Mesenchymal stem cell (in vitro differentiated cells and primary cell): Measurements from ENCODE around the gene ACTL6A.

Experiments used
- DNase-seq: peaks from one replicate; pipeline ENCODE4 v3.0.0-alpha.2; 2013
- H2AFZ ChIP-seq: one replicate; pipeline ENCODE4 v1.6.1; 2013; ENCODE audit warnings: low read depth, mild to moderate bottlenecking, control low read depth, inconsistent platforms, low read length, moderate library complexity
- H2AK5ac ChIP-seq: 2 replicates; pipeline ENCODE4 v1.6.1; 2013; ENCODE audit warnings: low read length, moderate library complexity, mild to moderate bottlenecking, inconsistent platforms; ENCODE audit not compliant: severe bottlenecking
- H2BK120ac ChIP-seq: one replicate; pipeline ENCODE4 v1.6.1; 2013; ENCODE audit warnings: low read depth, mild to moderate bottlenecking, inconsistent platforms, low read length, moderate library complexity
- H2BK12ac ChIP-seq, 2 experiments: one replicate each; pipeline ENCODE4 v1.6.1; 2013; ENCODE audit warnings: inconsistent platforms in 2 of 2, low read length in 2 of 2, mild to moderate bottlenecking in 2 of 2, moderate library complexity in 2 of 2, control low read depth in 1 of 2
- H2BK15ac ChIP-seq: one replicate; pipeline ENCODE4 v1.6.1; 2013; ENCODE audit warnings: mild to moderate bottlenecking, low read depth, inconsistent platforms; ENCODE audit not compliant: poor library complexity, severe bottlenecking
- H2BK5ac ChIP-seq: 2 replicates; pipeline ENCODE4 v1.6.1; 2013; ENCODE audit warnings: low read depth, mild to moderate bottlenecking, low read length, control low read depth, inconsistent platforms; ENCODE audit not compliant: poor library complexity, severe bottlenecking
- H3K14ac ChIP-seq, 2 experiments: one replicate each; pipeline ENCODE4 v1.6.1; 2013; ENCODE audit warnings: inconsistent platforms in 2 of 2, low read length in 2 of 2, control low read depth in 1 of 2, mild to moderate bottlenecking in 1 of 2, moderate library complexity in 1 of 2
- H3K18ac ChIP-seq, 2 experiments: one replicate each; pipeline ENCODE4 v1.6.1; 2013; ENCODE audit warnings: inconsistent platforms in 2 of 2, low read length in 2 of 2, control low read depth in 1 of 2, low read depth in 1 of 2, mild to moderate bottlenecking in 1 of 2
- H3K23ac ChIP-seq, 2 experiments: one replicate each; pipeline ENCODE4 v1.6.1; 2013; ENCODE audit warnings: inconsistent platforms in 2 of 2, low read length in 2 of 2, mild to moderate bottlenecking in 2 of 2, moderate library complexity in 2 of 2, control low read depth in 1 of 2
- H3K27ac ChIP-seq: 2 replicates; pipeline ENCODE4 v1.5.1; 2013; ENCODE audit warnings: mild to moderate bottlenecking, moderate library complexity, low read length, control low read depth, inconsistent platforms; ENCODE audit not compliant: poor library complexity, severe bottlenecking
- H3K27me3 ChIP-seq, 2 experiments: 2 replicates each; pipeline versions ENCODE4 v1.6.1 to v1.7.0; 2013; ENCODE audit warnings: low read length in 2 of 2, mild to moderate bottlenecking in 2 of 2, moderate library complexity in 2 of 2, control low read depth in 1 of 2, inconsistent platforms in 1 of 2; ENCODE audit not compliant: control insufficient read depth in 1 of 2, insufficient read depth in 1 of 2
- H3K36me3 ChIP-seq, 2 experiments: 2 replicates each; pipeline versions ENCODE4 v1.6.1 to v1.7.0; 2013; ENCODE audit warnings: low read length in 2 of 2, control low read depth in 1 of 2, inconsistent platforms in 1 of 2, low read depth in 1 of 2, mild to moderate bottlenecking in 1 of 2; ENCODE audit not compliant: insufficient read depth in 2 of 2, control insufficient read depth in 1 of 2
- H3K4ac ChIP-seq, 2 experiments: one replicate each; pipeline ENCODE4 v1.6.1; 2013; ENCODE audit warnings: inconsistent platforms in 2 of 2, low read length in 2 of 2, mild to moderate bottlenecking in 2 of 2, moderate library complexity in 2 of 2, control low read depth in 1 of 2, low read depth in 1 of 2
- H3K4me1 ChIP-seq: 2 replicates; pipeline ENCODE4 v1.6.1; 2013; ENCODE audit warnings: low read depth, low read length, control low read depth; ENCODE audit not compliant: control insufficient read depth, insufficient read depth
- H3K4me2 ChIP-seq: 2 replicates; pipeline ENCODE4 v1.6.1; 2013; ENCODE audit warnings: low read length, mild to moderate bottlenecking, inconsistent platforms; ENCODE audit not compliant: poor library complexity, severe bottlenecking
- H3K4me3 ChIP-seq, 2 experiments: 2 replicates each; pipeline versions ENCODE4 v1.5.1 to v1.7.0; 2013; ENCODE audit warnings: low read length in 2 of 2, mild to moderate bottlenecking in 2 of 2, control low read depth in 1 of 2, low read depth in 1 of 2; ENCODE audit not compliant: insufficient read depth in 1 of 2
- H3K79me1 ChIP-seq: replicated peaks from 2 replicates; pipeline ENCODE4 v1.6.1; 2013; ENCODE audit warnings: mild to moderate bottlenecking, control low read depth, low read length, inconsistent platforms; ENCODE audit not compliant: poor library complexity, severe bottlenecking
- H3K9ac ChIP-seq: 2 replicates; pipeline ENCODE4 v1.7.0; 2013; ENCODE audit warnings: mild to moderate bottlenecking, low read length, moderate library complexity
- H3K9me3 ChIP-seq: 2 replicates; pipeline ENCODE4 v1.7.0; 2013; ENCODE audit warnings: mild to moderate bottlenecking, low read length; ENCODE audit not compliant: control insufficient read depth
- H4K8ac ChIP-seq: one replicate; pipeline ENCODE4 v1.6.1; 2013; ENCODE audit warnings: inconsistent platforms, mild to moderate bottlenecking, low read length, moderate library complexity
- H4K91ac ChIP-seq: one replicate; pipeline ENCODE4 v1.6.1; 2013; ENCODE audit warnings: mild to moderate bottlenecking, low read length, inconsistent platforms
- WGBS: methylation state at CpG from one replicate; pipeline ENCODE4 v1.1.7; 2013; ENCODE audit warnings: mixed read lengths; 5-methylcytosine and 5-hydroxymethylcytosine counted together

Gene ACTL6A

DNA sequence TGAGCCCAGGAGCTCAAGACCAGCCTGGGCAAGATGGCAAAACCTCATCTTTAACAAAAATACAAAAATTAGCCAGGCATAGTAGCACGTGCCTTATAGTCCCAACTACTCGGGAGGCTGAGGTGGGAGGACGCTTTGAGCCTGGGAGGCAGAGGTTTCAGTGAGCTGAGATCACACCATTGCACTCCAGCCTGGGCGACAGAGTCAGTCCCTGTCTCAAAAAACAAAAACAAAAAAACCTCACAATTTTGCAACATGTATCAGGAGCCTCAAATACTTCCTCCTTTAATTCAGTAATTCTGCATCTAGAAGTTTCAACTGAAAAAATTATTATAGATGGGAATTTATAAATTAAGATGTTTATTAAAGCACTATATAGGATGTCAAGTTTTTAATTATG is 40.6 kb downstream of the ACTL6A start:
- Histone ChIP-seq H3K4ac (no peak overlapping the region), H3K27me3 (no peaks in the 10 kb centered on the region), H3K4me1 (peaks cover 10% of the 10 kb centered on the region), H3K4me2 (peak overlapping the region; percentile 12), H4K8ac (no peak overlapping the region), H2AFZ (no peak overlapping the region), H3K36me3 (peaks cover 22 to 51% of the 10 kb centered on the region in 2 experiments), H3K18ac (no peak overlapping the region), H2AK5ac (no peak overlapping the region), H3K79me1 (peaks cover 17% of the 10 kb centered on the region), H3K9ac (peak overlapping the region; percentile 99), H3K4me3 (peak overlapping the region in 1 of 2 experiments; percentile 92), H3K9me3 (no peaks in the 10 kb centered on the region), H2BK120ac (no peak overlapping the region), H3K14ac (no peak overlapping the region), H2BK15ac (no peak overlapping the region), H4K91ac (no peak overlapping the region), H3K27ac (no peak overlapping the region), H2BK12ac (no peak overlapping the region), H2BK5ac (no peak overlapping the region), H3K23ac (no peak overlapping the region)
- no peak for DNase-seq
- WGBS: 81% methylated on average over 3 of the region's 4 CpGs

DNA sequence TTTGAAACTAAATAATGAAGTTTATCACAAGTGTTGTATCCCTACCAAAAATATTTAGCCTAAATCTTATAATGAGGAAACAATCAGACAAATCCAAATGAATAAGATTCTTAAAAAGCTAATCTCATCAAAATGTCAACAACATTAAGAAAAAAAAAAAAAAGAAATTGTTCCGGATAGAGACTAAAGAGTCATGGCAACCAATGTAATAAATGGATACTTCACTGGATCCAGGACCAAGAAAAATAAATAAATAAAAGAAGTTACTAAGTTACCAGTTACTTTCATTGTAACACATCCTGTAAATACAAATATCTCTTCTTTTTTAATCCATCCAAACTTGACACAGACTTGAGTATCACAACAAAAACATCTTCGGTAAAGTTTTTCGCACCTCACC is 41.1 kb downstream of the ACTL6A start:
- no peak overlapping the region for H3K14ac ChIP-seq
- H2BK12ac ChIP-seq: no peak overlapping the region
- no peak overlapping the region for H3K23ac ChIP-seq
- H4K91ac ChIP-seq: no peak overlapping the region
- H2AFZ ChIP-seq: no peak overlapping the region
- no peak overlapping the region for H2BK120ac ChIP-seq
- no peak overlapping the region for H4K8ac ChIP-seq
- peaks cover 15% of the 10 kb centered on the region for H3K79me1 ChIP-seq
- H3K4me3 ChIP-seq: peak overlapping the region in 1 of 2 experiments; percentile 92
- WGBS: 10% methylated on average over 2 of the region's 3 CpGs
- no peak overlapping the region for H2BK15ac ChIP-seq
- no peak overlapping the region for H3K27ac ChIP-seq
- H3K9ac ChIP-seq: peak overlapping the region; percentile 99
- no peak overlapping the region for H2BK5ac ChIP-seq
- no peak overlapping the region for H3K18ac ChIP-seq
- H3K4me1 ChIP-seq: peaks cover 10% of the 10 kb centered on the region
- no peaks in the 10 kb centered on the region for H3K27me3 ChIP-seq
- DNase-seq: no peak
- H3K36me3 ChIP-seq: peaks cover 18 to 51% of the 10 kb centered on the region in 2 experiments
- H3K9me3 ChIP-seq: no peaks in the 10 kb centered on the region
- H2AK5ac ChIP-seq: no peak overlapping the region
- no peak overlapping the region for H3K4me2 ChIP-seq
- H3K4ac ChIP-seq: no peak overlapping the region

DNA sequence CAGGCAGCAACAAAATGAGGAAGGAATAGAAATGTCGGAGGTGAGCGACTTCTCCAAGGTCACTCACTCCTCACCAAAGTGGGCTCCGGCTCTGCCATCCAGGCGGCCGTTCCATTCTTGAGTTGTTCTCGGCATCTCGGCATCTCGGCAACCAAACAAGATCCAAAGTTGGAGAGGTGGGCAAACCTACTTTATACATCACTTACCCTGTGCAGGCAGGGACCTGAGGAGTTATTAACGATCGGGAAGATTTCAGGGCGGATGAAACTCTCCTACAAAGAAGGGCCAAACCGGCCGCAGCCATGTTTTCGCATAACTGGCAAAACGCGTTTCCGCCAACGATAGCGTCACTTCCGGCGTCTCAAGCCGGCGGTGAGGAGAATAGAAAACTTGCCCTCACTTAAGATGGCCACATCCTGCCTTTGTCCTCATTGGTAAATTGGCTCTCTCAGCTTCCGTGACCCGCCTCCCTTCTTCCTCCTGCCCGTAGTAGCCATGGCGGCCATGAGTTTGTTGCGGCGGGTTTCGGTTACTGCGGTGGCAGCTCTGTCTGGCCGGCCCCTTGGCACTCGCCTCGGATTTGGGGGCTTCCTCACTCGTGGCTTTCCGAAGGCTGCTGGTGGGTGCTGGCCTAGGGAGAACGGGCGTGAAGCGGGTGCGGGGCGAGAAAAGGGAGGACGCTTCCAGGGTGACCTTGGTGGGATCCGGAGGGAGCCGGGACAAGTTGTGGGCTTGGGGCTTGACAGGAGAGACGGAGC is 41.8 kb downstream of the ACTL6A start, which contains the start of the genes MRPL47 and NDUFB5:
Gene MRPL47, minus strand, starts transcription at position 318 of the 758 bp plus-strand sequence. Its CDS starts 14 bp downstream, at position 304.
Gene NDUFB5, plus strand, starts transcription at position 474 of the 758 bp plus-strand sequence. Its CDS starts 22 bp downstream, at position 496.
- H3K27ac ChIP-seq: peak within 1 kb of the TSS; percentile 76
- H3K4me3 ChIP-seq: peak within 1 kb of the TSS; percentile 92 to 95
- peaks cover 16 to 48% of the 10 kb centered on the region in 2 experiments for H3K36me3 ChIP-seq
- peak within 1 kb of the TSS; percentile 2 to 90 for H3K4ac ChIP-seq
- peak within 1 kb of the TSS; percentile 12 for H2BK120ac ChIP-seq
- H3K23ac ChIP-seq: peak within 1 kb of the TSS in 1 of 2 experiments; percentile 34
- peak within 1 kb of the TSS; percentile 36 for H2BK5ac ChIP-seq
- H2AFZ ChIP-seq: peak within 1 kb of the TSS; percentile 67
- WGBS: under 1% methylated on average over 42 of the region's 45 CpGs
- peak within 1 kb of the TSS; percentile 66 for H4K91ac ChIP-seq
- H2BK15ac ChIP-seq: peak within 1 kb of the TSS; percentile 31
- DNase-seq: peak; percentile 98
- H3K9ac ChIP-seq: peak within 1 kb of the TSS; percentile 99
- no peak within 1 kb of the TSS for H2AK5ac ChIP-seq
- no peaks in the 10 kb centered on the region for H3K27me3 ChIP-seq
- H3K79me1 ChIP-seq: peaks cover 15% of the 10 kb centered on the region
- peak within 1 kb of the TSS in 1 of 2 experiments; percentile 95 for H3K14ac ChIP-seq
- H2BK12ac ChIP-seq: peak within 1 kb of the TSS in 1 of 2 experiments; percentile 28
- H3K4me2 ChIP-seq: peak within 1 kb of the TSS; percentile 89
- peak within 1 kb of the TSS; percentile 65 to 93 for H3K18ac ChIP-seq
- peak within 1 kb of the TSS; percentile 83 for H4K8ac ChIP-seq
- peaks cover 10% of the 10 kb centered on the region for H3K4me1 ChIP-seq
- H3K9me3 ChIP-seq: no peaks in the 10 kb centered on the region

DNA sequence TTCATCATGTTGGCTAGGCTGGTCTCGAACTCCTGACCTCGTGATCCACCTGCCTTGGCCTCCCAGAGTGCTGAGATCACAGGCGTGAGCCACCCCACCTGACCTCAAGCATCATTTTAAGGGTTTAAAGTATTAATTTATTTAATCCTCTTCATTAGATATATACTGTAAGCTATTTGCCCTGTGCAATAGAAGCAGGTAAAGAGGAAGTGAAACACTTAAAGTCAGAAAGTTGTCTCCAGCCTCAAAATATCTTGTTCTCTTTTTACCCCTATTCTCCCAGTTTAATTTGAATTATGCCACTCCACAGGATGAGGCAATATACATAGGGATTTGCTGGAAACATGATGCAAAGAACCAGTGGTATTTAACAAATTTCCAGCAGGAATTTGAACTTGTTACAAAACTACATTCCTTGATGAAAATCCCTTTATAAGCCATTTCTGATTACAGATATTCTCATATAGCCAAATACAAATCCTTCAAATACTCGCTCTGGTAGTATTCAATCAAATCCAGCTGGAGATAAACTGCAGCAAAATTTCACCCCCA is 43.9 kb downstream of the ACTL6A start:
- no peak overlapping the region for H2AK5ac ChIP-seq
- H3K18ac ChIP-seq: no peak overlapping the region
- peaks cover 10% of the 10 kb centered on the region for H3K4me1 ChIP-seq
- H4K8ac ChIP-seq: no peak overlapping the region
- no peak overlapping the region for H3K27ac ChIP-seq
- no peak overlapping the region for H4K91ac ChIP-seq
- no peak for DNase-seq
- no peak overlapping the region for H2BK120ac ChIP-seq
- H2BK15ac ChIP-seq: no peak overlapping the region
- no peaks in the 10 kb centered on the region for H3K27me3 ChIP-seq
- H3K9me3 ChIP-seq: no peaks in the 10 kb centered on the region
- no peak overlapping the region for H3K4me2 ChIP-seq
- no peak overlapping the region for H2BK5ac ChIP-seq
- no peak overlapping the region for H2AFZ ChIP-seq
- WGBS: 96% methylated on average over 1 of the region's 4 CpGs
- peaks cover 3 to 34% of the 10 kb centered on the region in 2 experiments for H3K36me3 ChIP-seq
- no peak overlapping the region for H3K4ac ChIP-seq
- no peak overlapping the region for H3K14ac ChIP-seq
- H3K23ac ChIP-seq: no peak overlapping the region
- H2BK12ac ChIP-seq: no peak overlapping the region
- H3K9ac ChIP-seq: no peak overlapping the region
- peaks cover 12% of the 10 kb centered on the region for H3K79me1 ChIP-seq
- H3K4me3 ChIP-seq: no peak overlapping the region
